Left lung (tissue), 10 donors: ENCODE results near the gene C10orf67. TPM values are rescaled to one million over a fixed set of nuclear protein-coding genes. Genes with fewer than 3 reads are reported as not detected.
A peak's percentile ranks its signal among the peaks of the same experiment; 100 is the strongest.

Experiments used
- ATAC-seq: fragments of 200-7000 bp; cut with Tn5 transposase; one replicate; pipeline ENCODE4 v1.9.1; 2020; ENCODE audit warnings: moderate library complexity
- DNase-seq, 4 donors: peaks; one replicate each; pipeline ENCODE4 v3.0.0-alpha.2; 2013 to 2020
- H3K27ac ChIP-seq, 2 donors: fragments of 200-600 bp; sonication (generic) in 1 of 2; one replicate each; pipeline versions ENCODE4 v1.5.0 to v1.8.0; 2020 to 2021
- H3K27me3 ChIP-seq, 2 donors: fragments of 200-600 bp; sonication (generic) in 1 of 2; one replicate each; pipeline versions ENCODE4 v1.5.0 to v1.8.0; 2020 to 2021
- H3K36me3 ChIP-seq, 2 donors: fragments of 200-600 bp; sonication (generic) in 1 of 2; one replicate each; pipeline versions ENCODE4 v1.5.0 to v1.8.0; 2020 to 2021
- H3K4me1 ChIP-seq, 2 donors: fragments of 200-600 bp; one replicate each; pipeline ENCODE4 v1.8.0; 2021
- H3K4me3 ChIP-seq, 2 donors: fragments of 200-600 bp; sonication (generic) in 1 of 2; one replicate each; pipeline versions ENCODE4 v1.5.0 to v1.8.0; 2020 to 2021; ENCODE audit warnings: mild to moderate bottlenecking in 1 of 2
- H3K9me3 ChIP-seq, 2 donors: fragments of 200-600 bp; sonication (generic) in 1 of 2; one replicate each; pipeline versions ENCODE4 v1.5.0 to v1.8.0; 2020 to 2021
- CTCF ChIP-seq, 2 donors: fragments of 200-600 bp; sonication (generic) in 1 of 2; IDR thresholded peaks; one replicate each; pipeline versions ENCODE4 v1.5.0 to v1.8.0; 2021; ENCODE audit warnings: antibody characterized with exemption in 2 of 2
- intact Hi-C, 2 donors: fragments of 100-400 bp; cut with DNase I; formaldehyde crosslinking; loops; one replicate each; pipeline versions ENCODE4 v1.11.2 to v1.14.2; 2022
- polyA plus RNA-seq, 6 donors: library from polyadenylated mRNA; unstranded; fragments of 120-200 nt; gene quantifications; one replicate each; pipeline ENCODE4 v1.2.1, GENCODE V29; 2013; ENCODE audit not compliant: insufficient read length in 6 of 6
- total RNA-seq, 2 donors: library from RNA; stranded (reverse); fragmentation: NEBNext Ultra II Directional; extraction: Animal tissue kit (Norgen Biotek cat#: 25700); gene quantifications; one replicate each; pipeline ENCODE4 v1.2.1, GENCODE V29; 2021
- donor health status: DM: no; HTN: yes; CAD: no.
- donor health status: DM: no; HTN: no; CAD: no.

The C10orf67 gene
- total and polyA plus RNA-seq, 8 donors: 0.29 to 0.93 (median 0.53) TPM

DNA sequence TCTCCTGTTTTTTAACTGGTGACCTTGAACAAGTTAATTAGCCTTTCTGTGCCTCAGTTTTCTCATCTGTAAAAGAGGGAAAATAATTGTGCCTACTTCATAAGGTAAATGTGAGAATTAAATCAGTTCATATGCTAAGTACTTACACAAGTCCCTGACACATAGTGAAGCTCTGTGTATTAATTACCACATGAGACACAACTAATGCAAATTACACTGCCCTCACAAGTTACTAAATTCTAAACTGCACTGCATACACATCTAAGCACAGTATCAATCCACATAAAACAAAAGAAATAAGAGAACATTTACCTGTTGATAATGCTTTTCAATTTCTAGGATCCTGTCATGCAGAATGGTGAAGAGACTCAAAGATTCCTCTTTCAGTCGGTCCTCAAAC, 22.5 kb downstream of the C10orf67 start:
- H3K27me3 ChIP-seq: peaks cover 0 to 7% of the 10 kb centered on the region in 2 donors
- ATAC-seq (no peak), DNase-seq (no peak)
- H3K4me1 ChIP-seq: no peaks in the 10 kb centered on the region
- intact Hi-C loops: no loop called here
- no peak overlapping the region for H3K27ac ChIP-seq
- TF ChIP-seq CTCF (IDR thresholded peaks at IDR 0.05): no peak
- no peaks in the 10 kb centered on the region for H3K9me3 ChIP-seq
- H3K36me3 ChIP-seq: no peaks in the 10 kb centered on the region
- no peak overlapping the region for H3K4me3 ChIP-seq

DNA sequence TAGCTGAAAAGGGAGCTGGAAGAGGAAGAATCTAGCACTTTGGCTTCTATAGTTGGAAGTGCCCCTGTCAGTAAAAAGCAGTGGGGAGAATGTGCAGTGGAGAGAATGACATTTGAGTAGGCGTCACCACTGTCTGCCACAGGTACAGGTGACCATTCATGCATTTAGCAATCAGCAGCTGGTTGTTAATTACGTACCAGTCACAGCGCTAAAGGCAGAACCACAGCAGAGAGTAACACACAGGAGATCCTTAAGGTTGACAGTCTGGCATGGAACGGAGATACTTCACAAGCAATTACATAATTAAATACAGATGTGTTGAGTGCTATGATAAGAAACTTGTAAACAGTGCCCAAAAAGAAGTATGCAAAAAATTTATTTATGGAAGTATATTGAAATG, 24.8 kb downstream of the C10orf67 start:
- intact Hi-C loops: loop anchor here in 1 of 2 donors (10.0 kb wide), 1 partner anchor 385 kb away; no protein-coding TSS in a partner anchor
- H3K9me3 ChIP-seq: peaks cover 0 to 4% of the 10 kb centered on the region in 2 donors
- H3K27ac ChIP-seq: no peak overlapping the region
- no peaks in the 10 kb centered on the region for H3K36me3 ChIP-seq
- no peak for TF ChIP-seq CTCF (IDR thresholded peaks at IDR 0.05)
- H3K4me3 ChIP-seq: no peak overlapping the region
- no peaks in the 10 kb centered on the region for H3K4me1 ChIP-seq
- H3K27me3 ChIP-seq: no peaks in the 10 kb centered on the region
- ATAC-seq (no peak), DNase-seq (no peak)

DNA sequence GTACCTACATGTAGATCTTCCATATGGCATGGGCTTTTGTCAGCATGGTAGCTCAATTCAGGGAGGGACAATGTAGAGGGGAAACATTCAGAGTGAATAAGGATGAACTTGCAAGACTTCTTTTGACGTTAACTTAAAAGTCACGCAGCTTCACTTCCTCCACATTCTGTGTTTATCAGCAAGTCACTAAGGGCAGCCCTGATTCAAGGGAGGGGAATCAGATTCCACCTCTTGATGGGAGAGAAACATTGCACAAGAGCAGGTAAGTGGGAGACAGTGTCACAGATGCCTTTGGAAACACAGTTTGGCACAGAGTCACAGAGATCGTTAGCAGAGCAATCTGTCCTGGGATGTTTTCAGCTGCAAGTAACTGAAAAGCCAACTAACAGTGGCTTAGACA, 26.2 kb downstream of the C10orf67 start:
- Histone ChIP-seq H3K36me3 (no peaks in the 10 kb centered on the region), H3K27me3 (no peaks in the 10 kb centered on the region), H3K4me3 (no peak overlapping the region), H3K9me3 (peaks cover 0 to 4% of the 10 kb centered on the region in 2 donors), H3K27ac (no peak overlapping the region), H3K4me1 (no peaks in the 10 kb centered on the region)
- TF ChIP-seq CTCF (IDR thresholded peaks at IDR 0.05): no peak
- ATAC-seq: no peak
- no peak for DNase-seq
- intact Hi-C loops: loop anchor here in 1 of 2 donors (10.0 kb wide), 1 partner anchor 386 kb away; no protein-coding TSS in a partner anchor

DNA sequence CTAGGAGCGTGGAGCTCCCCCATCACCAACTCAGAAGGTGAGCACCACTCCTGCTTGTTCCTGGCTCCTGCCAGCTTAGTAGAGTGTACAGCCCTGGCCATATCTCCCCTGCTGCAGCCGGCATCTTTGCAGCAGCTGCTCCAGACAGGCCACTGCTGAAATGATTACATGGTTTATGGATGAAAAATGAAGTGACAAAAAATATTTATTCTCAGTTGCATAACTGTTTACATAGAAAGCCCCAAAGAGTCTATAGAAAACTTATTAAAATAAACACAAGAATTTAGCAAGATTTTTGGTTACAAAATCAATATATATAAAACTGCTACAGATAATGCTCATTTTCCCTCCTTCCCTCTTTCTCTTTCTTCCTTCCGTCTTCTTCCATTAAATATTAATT, 27.2 kb downstream of the C10orf67 start:
- H3K4me3 ChIP-seq: no peak overlapping the region
- TF ChIP-seq CTCF (IDR thresholded peaks at IDR 0.05): no peak
- no peak overlapping the region for H3K27ac ChIP-seq
- ATAC-seq (no peak), DNase-seq (peak in 2 of 4 donors; percentile 70 to 72)
- peaks cover 0 to 4% of the 10 kb centered on the region in 2 donors for H3K9me3 ChIP-seq
- intact Hi-C loops: loop anchor here in 1 of 2 donors (10.0 kb wide), 1 partner anchor 387 kb away; no protein-coding TSS in a partner anchor
- no peaks in the 10 kb centered on the region for H3K4me1 ChIP-seq
- no peaks in the 10 kb centered on the region for H3K27me3 ChIP-seq
- H3K36me3 ChIP-seq: no peaks in the 10 kb centered on the region

DNA sequence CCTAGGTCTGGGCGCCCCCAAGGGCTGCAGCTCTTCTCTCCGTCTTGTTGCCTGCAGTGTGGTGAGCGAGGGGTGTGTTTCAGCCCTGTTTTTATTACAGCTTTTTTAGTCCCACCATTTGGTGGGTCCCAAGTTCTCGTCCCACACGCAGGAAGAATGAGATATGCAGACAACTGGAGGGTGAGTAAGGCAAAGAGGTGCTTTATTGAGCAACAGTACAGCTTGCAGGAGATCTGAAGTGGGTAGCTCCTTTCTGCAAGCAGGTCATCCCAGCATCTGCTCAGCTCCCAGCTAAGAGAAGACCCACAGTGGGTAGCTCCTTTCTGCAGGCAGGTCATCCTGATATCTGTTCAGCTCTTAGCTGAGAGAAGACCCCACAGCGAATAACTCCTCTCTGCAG, 28.2 kb downstream of the C10orf67 start:
- DNase-seq: no peak
- intact Hi-C loops: loop anchor here in 1 of 2 donors (10.0 kb wide), 1 partner anchor 388 kb away; no protein-coding TSS in a partner anchor
- ATAC-seq: no peak
- H3K27me3 ChIP-seq: no peaks in the 10 kb centered on the region
- no peak for TF ChIP-seq CTCF (IDR thresholded peaks at IDR 0.05)
- no peaks in the 10 kb centered on the region for H3K36me3 ChIP-seq
- H3K9me3 ChIP-seq: peaks cover 0 to 4% of the 10 kb centered on the region in 2 donors
- no peaks in the 10 kb centered on the region for H3K4me1 ChIP-seq
- H3K4me3 ChIP-seq: no peak overlapping the region
- H3K27ac ChIP-seq: no peak overlapping the region
